ENCODE results near the gene LUZP4.
"Not testable (repeated sequence)": the region's sequence is repeated elsewhere in the genome, so short reads cannot be mapped to it uniquely, and the experiment has no call there.

LUZP4 gene

GRCh38 chrX:115337491-115338144, 48.1 kb downstream of the LUZP4 start:
- DNase-seq = no peak

- no peak for DNase-seq
Observed at GRCh38 chrX:115339441-115340025, 50.0 kb downstream of the LUZP4 start.

GRCh38 chrX:115341421-115341820, 51.9 kb downstream of the LUZP4 start:
- no peak for DNase-seq

GRCh38 chrX:115344885-115345614, 55.5 kb downstream of the LUZP4 start:
- DNase-seq = peak; percentile 49

GRCh38 chrX:115345615-115346014, 56.1 kb downstream of the LUZP4 start:
- no peak for DNase-seq

- DNase-seq = not testable (repeated sequence)
Observed at GRCh38 chrX:115346738-115347137, 57.2 kb downstream of the LUZP4 start.

- DNase-seq = no peak
Observed at GRCh38 chrX:115348446-115349225, 59.1 kb downstream of the LUZP4 start.

GRCh38 chrX:115350711-115351381, 61.3 kb downstream of the LUZP4 start:
- no peak for DNase-seq

- DNase-seq = no peak
Observed at GRCh38 chrX:115356369-115356768, 66.9 kb downstream of the LUZP4 start.
